GM10248 (cell line): ENCODE measurements around the gene MAD1L1.

Experiments
- CTCF ChIA-PET: fragments of 300-600 bp; sonication (Branson Sonifier 250); formaldehyde crosslinking; extraction: SDS; loops from one replicate; lab custom pipeline; 2021; ENCODE audit warnings: antibody characterized with exemption; lab: Yijun Ruan, JAX
- POLR2A ChIA-PET: fragments of 350-650 bp; sonication (Branson Sonifier 250); formaldehyde crosslinking; extraction: SDS; loops from one replicate; lab custom pipeline; 2020; ENCODE audit warnings: antibody characterized with exemption; lab: Yijun Ruan, JAX
- DNase-seq: peaks from one replicate; pipeline ENCODE4 v3.0.0; 2012; ENCODE audit errors: extremely low spot score
- CTCF ChIP-seq: IDR thresholded peaks from 2 replicates; pipeline ENCODE4 v1.5.1; 2012; ENCODE audit warnings: mild to moderate bottlenecking, low read depth; ENCODE audit errors: extremely low read depth, missing control alignments, control extremely low read depth

The MAD1L1 gene

GRCh38 chr7:2118056-2118455, 114.7 kb downstream of the MAD1L1 start:
- DNase-seq = no peak
- TF ChIP-seq CTCF = no peak
- CTCF ChIA-PET = no interaction called here

DNA sequence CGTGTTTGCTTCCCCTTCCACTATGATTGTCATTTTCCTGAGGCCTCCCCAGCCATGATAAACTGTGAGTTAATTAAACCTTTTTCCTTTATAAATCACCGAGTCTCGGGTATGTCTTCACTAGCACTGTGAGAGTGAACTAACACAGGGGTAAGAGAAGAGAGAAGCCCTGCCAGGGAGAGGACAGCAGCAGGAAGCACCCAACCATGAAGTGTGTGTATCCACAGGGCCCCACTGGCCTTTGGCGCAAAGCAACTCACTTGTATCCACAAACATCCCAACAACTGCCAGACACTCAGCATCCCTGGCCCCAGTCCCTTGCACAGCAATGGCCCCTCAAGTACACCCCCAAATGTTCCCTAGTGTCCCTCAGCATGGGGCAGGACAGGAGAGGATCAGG, 115.1 kb downstream of the MAD1L1 start:
- no peak for DNase-seq
- ChIA-PET POLR2A (no interaction called here), CTCF (no interaction called here)
- no peak for TF ChIP-seq CTCF

More at GRCh38 chr7:2118056-2118455, 114.7 kb downstream of the MAD1L1 start:
- POLR2A ChIA-PET = no interaction called here

DNA sequence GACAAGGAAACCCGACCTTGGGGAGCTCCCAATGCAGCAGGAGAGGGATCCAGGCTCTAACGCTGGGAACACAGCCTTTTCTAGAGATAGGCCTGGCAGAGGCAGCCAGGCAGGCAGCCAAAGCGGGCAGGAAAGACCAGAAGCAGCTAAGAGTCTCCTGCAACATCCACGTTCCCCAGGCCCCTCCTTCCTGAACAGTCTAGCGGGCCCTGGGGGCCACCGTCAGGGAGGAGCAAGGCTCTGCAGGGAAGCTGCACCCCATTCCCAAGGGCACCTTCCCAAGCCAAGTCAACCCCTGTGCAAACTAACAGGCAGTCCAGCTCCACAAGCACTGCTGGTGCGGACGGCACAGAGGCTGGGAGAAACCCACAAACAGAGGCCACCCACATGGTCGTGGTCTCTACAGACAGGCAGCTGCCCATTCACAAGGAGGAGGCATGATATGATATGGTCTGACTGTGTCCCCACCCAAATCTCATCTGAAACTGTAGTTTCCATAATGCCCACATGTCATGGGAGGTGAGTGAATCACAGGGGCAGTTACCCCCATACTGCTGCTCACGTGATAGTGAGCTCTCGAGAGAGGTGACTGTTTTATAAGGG, 115.7 kb downstream of the MAD1L1 start:
- TF ChIP-seq CTCF = no peak
- no peak for DNase-seq
- ChIA-PET CTCF (no interaction called here), POLR2A (no interaction called here)

DNA sequence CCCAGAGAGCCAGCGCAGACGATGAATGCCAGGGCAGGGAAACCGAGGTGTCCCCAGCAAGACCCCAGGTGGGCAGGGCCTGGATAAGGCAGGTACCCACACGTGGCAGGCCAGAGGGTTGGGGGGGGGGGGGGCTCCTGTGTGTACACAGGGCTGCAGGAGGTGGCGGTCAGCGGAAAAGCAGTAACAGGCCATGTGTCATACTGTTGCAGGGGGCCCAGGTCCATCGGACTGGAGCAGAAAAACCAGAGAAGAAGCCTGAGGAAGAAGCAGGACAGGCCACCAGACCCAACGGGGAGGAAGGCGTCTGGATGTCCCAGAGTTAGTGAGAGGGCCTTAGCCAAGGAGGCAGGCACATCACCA, 116.3 kb downstream of the MAD1L1 start:
- no peak for TF ChIP-seq CTCF
- POLR2A ChIA-PET = no interaction called here
- CTCF ChIA-PET = no interaction called here
- DNase-seq = no peak

- no peak for TF ChIP-seq CTCF
- ChIA-PET POLR2A (no interaction called here), CTCF (no interaction called here)
- no peak for DNase-seq
Observed at GRCh38 chr7:2115760-2116447, 116.8 kb downstream of the MAD1L1 start.

DNA sequence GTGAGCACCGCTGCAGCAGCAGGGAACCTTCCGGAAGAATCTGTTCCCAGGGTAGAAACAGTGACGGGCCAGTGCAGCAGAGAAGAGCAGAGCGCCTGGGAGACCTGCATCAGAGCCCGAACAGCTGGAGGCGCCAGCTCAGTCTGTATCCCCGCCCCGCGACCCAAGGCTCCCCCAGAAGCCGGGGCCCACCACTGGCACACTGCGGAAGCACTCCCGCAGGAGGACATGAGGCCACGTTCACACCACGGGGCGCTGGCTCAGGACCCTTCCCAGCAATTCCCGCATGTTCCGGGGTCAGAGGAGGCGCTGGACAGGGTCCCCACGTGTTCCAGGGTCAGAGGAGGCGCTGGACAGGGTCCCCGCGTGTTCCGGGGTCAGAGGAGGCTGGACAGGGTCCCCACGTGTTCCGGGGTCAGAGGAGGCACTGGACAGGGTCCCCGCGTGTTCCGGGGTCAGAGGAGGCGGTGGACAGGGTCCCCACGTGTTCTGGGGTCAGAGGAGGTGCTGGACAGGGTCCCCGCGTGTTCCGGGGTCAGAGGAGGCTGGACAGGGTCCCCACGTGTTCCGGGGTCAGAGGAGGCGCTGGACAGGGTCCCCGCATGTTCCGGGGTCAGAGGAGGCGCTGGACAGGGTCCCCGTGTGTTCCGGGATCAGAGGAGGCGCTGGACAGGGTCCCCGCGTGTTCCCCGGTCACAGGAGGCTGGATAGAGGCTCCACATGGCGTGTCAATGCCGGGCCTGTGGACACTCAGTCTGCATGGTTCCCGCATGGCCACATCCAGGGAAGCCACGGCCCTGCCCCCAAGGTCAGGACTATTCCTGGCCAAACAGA, 117.6 kb downstream of the MAD1L1 start:
- no peak for DNase-seq
- POLR2A ChIA-PET = no interaction called here
- no peak for TF ChIP-seq CTCF
- CTCF ChIA-PET = no interaction called here
